ENCODE results near the gene DPP6.
"Not testable (repeated sequence)": the region's sequence is repeated elsewhere in the genome, so short reads cannot be mapped to it uniquely, and the experiment has no call there.

- TF ChIP-seq POLR2A (IDR thresholded peaks at IDR 0.05; ENCODE audit: extremely low read depth, insufficient read length); CTCF (IDR thresholded peaks at IDR 0.05; ENCODE audit: low read depth, low read length); MAX (IDR thresholded peaks at IDR 0.05; ENCODE audit: low read depth, low read length): not testable (repeated sequence)
These were observed 82.5 kb downstream of the DPP6 start for GRCh38 chr7:154134698-154135097.
